Thymus (tissue), 11 donors: ENCODE results near the gene ZNG1B. TPM values are rescaled to one million over a fixed set of nuclear protein-coding genes. Genes with fewer than 3 reads are reported as not detected.
A peak's percentile ranks its signal among the peaks of the same experiment; 100 is the strongest.
"Not testable (repeated sequence)": the region's sequence is repeated elsewhere in the genome, so short reads cannot be mapped to it uniquely, and the experiment has no call there.

ENCODE experiments used
- DNase-seq, 9 donors: peaks; one replicate each; pipeline ENCODE4 v3.0.0-alpha.2; 2013; ENCODE audit warnings: low spot score in 9 of 9, low read depth in 6 of 9, missing footprints in 1 of 9
- H3K27ac ChIP-seq, 2 donors: one replicate each; pipeline ENCODE4 v1.5.1; 2013; ENCODE audit warnings: control low read depth in 1 of 2, low read depth in 1 of 2, low read length in 1 of 2, mild to moderate bottlenecking in 1 of 2, moderate library complexity in 1 of 2
- H3K27me3 ChIP-seq, 2 donors: one replicate each; pipeline ENCODE4 v1.5.1; 2013; ENCODE audit warnings: low read length in 1 of 2; ENCODE audit not compliant: control insufficient read depth in 2 of 2, insufficient read depth in 1 of 2
- H3K36me3 ChIP-seq, 2 donors: one replicate each; pipeline ENCODE4 v1.5.1; 2013; ENCODE audit warnings: low read length in 1 of 2, mild to moderate bottlenecking in 1 of 2, moderate library complexity in 1 of 2; ENCODE audit not compliant: control insufficient read depth in 2 of 2, insufficient read depth in 2 of 2
- H3K4me1 ChIP-seq, 2 donors: one replicate each; pipeline ENCODE4 v1.5.1; 2013; ENCODE audit warnings: low read length in 2 of 2; ENCODE audit not compliant: control insufficient read depth in 2 of 2, insufficient read depth in 2 of 2
- H3K4me3 ChIP-seq, 2 donors: one replicate each; pipeline ENCODE4 v1.5.1; 2013; ENCODE audit warnings: low read length in 2 of 2, control low read depth in 1 of 2, mild to moderate bottlenecking in 1 of 2
- H3K9me3 ChIP-seq, 2 donors: one replicate each; pipeline ENCODE4 v1.5.1; 2013; ENCODE audit warnings: low read length in 1 of 2, mild to moderate bottlenecking in 1 of 2; ENCODE audit not compliant: control insufficient read depth in 2 of 2, insufficient read depth in 1 of 2
- WGBS: extraction: QIAGEN DNeasy Blood & Tissue Kit; methylation state at CpG from one replicate; pipeline ENCODE4 v1.1.7; 2013; 5-methylcytosine and 5-hydroxymethylcytosine counted together
- polyA plus RNA-seq: library from polyadenylated mRNA; stranded (reverse); fragments of 200-250 nt; gene quantifications from one replicate; pipeline ENCODE4 v1.2.3, GENCODE V29; 2013
- total RNA-seq: library from RNA; stranded (reverse); fragments of 120-200 nt; gene quantifications from one replicate; pipeline ENCODE4 v1.2.4, GENCODE V29; 2013
- donor health status: healthy.

The ZNG1B gene
- total and polyA plus RNA-seq, 2 donors: 28.2 to 34.5 TPM

- H3K36me3 ChIP-seq, H3K4me1 ChIP-seq, H3K27ac ChIP-seq, H3K4me3 ChIP-seq, DNase-seq, H3K9me3 ChIP-seq: not testable (repeated sequence)
- H3K27me3 ChIP-seq: peaks cover 0 to 16% of the 10 kb centered on the region in 2 donors
- WGBS: 49% methylated on average over 4 of the region's 5 CpGs
Observed at GRCh38 chr2:113540834-113541203, 103.3 kb downstream of the ZNG1B start.

GRCh38 chr2:113541204-113541975 lies 103.9 kb downstream of the ZNG1B start:
- DNase-seq: peak in 3 of 9 donors; percentile 8 to 44 (median 34)
- H3K4me3 ChIP-seq: peak overlapping the region; percentile 26 to 55
- H3K27me3 ChIP-seq: peaks cover 0 to 16% of the 10 kb centered on the region in 2 donors
- H3K36me3 ChIP-seq, H3K4me1 ChIP-seq, H3K27ac ChIP-seq, H3K9me3 ChIP-seq: not testable (repeated sequence)
- WGBS: 3% methylated on average over 71 of the region's 71 CpGs

- H3K9me3 ChIP-seq, H3K4me1 ChIP-seq, H3K36me3 ChIP-seq, DNase-seq, H3K27ac ChIP-seq: not testable (repeated sequence)
- 4% methylated on average over 64 of the region's 64 CpGs for WGBS
- Histone ChIP-seq H3K4me3 (peak overlapping the region in 1 of 2 donors; percentile 55), H3K27me3 (peaks cover 0 to 16% of the 10 kb centered on the region in 2 donors)
Observed at GRCh38 chr2:113541976-113542485, 104.5 kb downstream of the ZNG1B start.

- WGBS: 46% methylated on average over 7 of the region's 9 CpGs
- H3K4me1 ChIP-seq, DNase-seq, H3K9me3 ChIP-seq, H3K4me3 ChIP-seq, H3K36me3 ChIP-seq, H3K27ac ChIP-seq: not testable (repeated sequence)
- peaks cover 0 to 16% of the 10 kb centered on the region in 2 donors for H3K27me3 ChIP-seq
Observed at GRCh38 chr2:113542529-113542928, 105.0 kb downstream of the ZNG1B start.

Other genes with a start within 250 kb of the ZNG1B start
- 0.19 TPM for gene PAX8, start 158.8 kb upstream of the ZNG1B start, total RNA-seq
- gene PAX8, start 158.8 kb upstream of the ZNG1B start, polyA plus RNA-seq: 0.41 TPM
- gene FOXD4L1, start 61.0 kb downstream of the ZNG1B start, total RNA-seq: 0.24 TPM
- gene FOXD4L1, start 61.0 kb downstream of the ZNG1B start, polyA plus RNA-seq: 0.09 TPM
- 7.5 TPM for gene RABL2A, start 189.6 kb downstream of the ZNG1B start, total RNA-seq
- gene RABL2A, start 189.6 kb downstream of the ZNG1B start, polyA plus RNA-seq: 18.3 TPM